Loucy (cell line): ENCODE results near the gene SLC10A3.

ENCODE experiments used
- H2AFZ ChIP-seq: fragments of 200-600 bp; sonication (generic); 2 replicates; pipeline ENCODE4 v1.6.0; 2016; ENCODE audit warnings: antibody characterized with exemption, mild to moderate bottlenecking, low read length, moderate library complexity
- H3F3A ChIP-seq: fragments of 200-600 bp; 2 replicates; pipeline ENCODE4 v1.6.0; 2016; ENCODE audit warnings: antibody characterized with exemption, low read depth, mild to moderate bottlenecking
- H3K27me3 ChIP-seq: fragments of 200-600 bp; sonication (generic); 2 replicates; pipeline ENCODE4 v1.6.1; 2014; ENCODE audit warnings: low read length, mild to moderate bottlenecking; ENCODE audit not compliant: insufficient read depth, poor library complexity, severe bottlenecking
- H3K36me3 ChIP-seq: fragments of 200-600 bp; sonication (generic); 2 replicates; pipeline ENCODE4 v1.6.1; 2016; ENCODE audit warnings: low read length; ENCODE audit not compliant: insufficient read depth
- H3K4me1 ChIP-seq: fragments of 200-600 bp; sonication (generic); 2 replicates; pipeline ENCODE4 v1.5.1; 2014; ENCODE audit warnings: low read length, mild to moderate bottlenecking; ENCODE audit not compliant: insufficient read depth, poor library complexity, severe bottlenecking
- H3K4me2 ChIP-seq: fragments of 200-600 bp; sonication (generic); 2 replicates; pipeline ENCODE4 v1.6.0; 2014; ENCODE audit warnings: antibody characterized with exemption, low read length, low read depth, mild to moderate bottlenecking; ENCODE audit not compliant: poor library complexity, severe bottlenecking
- H3K4me3 ChIP-seq: fragments of 200-600 bp; sonication (generic); 2 replicates; pipeline ENCODE4 v1.5.1; 2014; ENCODE audit warnings: low read length, mild to moderate bottlenecking, mixed read lengths; ENCODE audit not compliant: poor library complexity, severe bottlenecking
- H3K79me2 ChIP-seq: fragments of 200-600 bp; sonication (generic); 2 replicates; pipeline ENCODE4 v1.6.1; 2014; ENCODE audit warnings: low read length; ENCODE audit not compliant: insufficient read depth
- H3K9ac ChIP-seq: fragments of 200-600 bp; sonication (generic); 2 replicates; pipeline ENCODE4 v1.6.0; 2014; ENCODE audit warnings: mild to moderate bottlenecking, low read depth, low read length, moderate library complexity; ENCODE audit not compliant: poor library complexity, severe bottlenecking
- H3K9me2 ChIP-seq: fragments of 200-600 bp; sonication (generic); replicated peaks from 2 replicates; pipeline ENCODE4 v1.6.1; 2016; ENCODE audit warnings: low read depth, low read length, mixed read lengths
- H3K9me3 ChIP-seq: fragments of 200-600 bp; sonication (generic); 2 replicates; pipeline ENCODE4 v1.6.1; 2014; ENCODE audit warnings: mild to moderate bottlenecking, antibody characterized with exemption, low read length, low read depth; ENCODE audit not compliant: insufficient read depth
- H4K20me1 ChIP-seq: fragments of 200-600 bp; sonication (generic); 2 replicates; pipeline ENCODE4 v1.6.0; 2014; ENCODE audit warnings: antibody characterized with exemption, low read length, mild to moderate bottlenecking; ENCODE audit not compliant: insufficient read depth, poor library complexity, severe bottlenecking
- EZH2phosphoT487 ChIP-seq: fragments of 200-600 bp; IDR thresholded peaks from 2 replicates; pipeline ENCODE4 v1.6.1; 2018; ENCODE audit warnings: antibody characterized with exemption, mild to moderate bottlenecking, moderate library complexity, borderline replicate concordance
- TF ChIP-seq, protein P1 (sequence below): fragments of 200-600 bp; sonication (generic); conservative IDR thresholded peaks from 2 replicates; pipeline ENCODE4 v1.5.1; 2014; ENCODE audit warnings: mild to moderate bottlenecking, antibody characterized with exemption, low read length

SLC10A3 gene

DNA sequence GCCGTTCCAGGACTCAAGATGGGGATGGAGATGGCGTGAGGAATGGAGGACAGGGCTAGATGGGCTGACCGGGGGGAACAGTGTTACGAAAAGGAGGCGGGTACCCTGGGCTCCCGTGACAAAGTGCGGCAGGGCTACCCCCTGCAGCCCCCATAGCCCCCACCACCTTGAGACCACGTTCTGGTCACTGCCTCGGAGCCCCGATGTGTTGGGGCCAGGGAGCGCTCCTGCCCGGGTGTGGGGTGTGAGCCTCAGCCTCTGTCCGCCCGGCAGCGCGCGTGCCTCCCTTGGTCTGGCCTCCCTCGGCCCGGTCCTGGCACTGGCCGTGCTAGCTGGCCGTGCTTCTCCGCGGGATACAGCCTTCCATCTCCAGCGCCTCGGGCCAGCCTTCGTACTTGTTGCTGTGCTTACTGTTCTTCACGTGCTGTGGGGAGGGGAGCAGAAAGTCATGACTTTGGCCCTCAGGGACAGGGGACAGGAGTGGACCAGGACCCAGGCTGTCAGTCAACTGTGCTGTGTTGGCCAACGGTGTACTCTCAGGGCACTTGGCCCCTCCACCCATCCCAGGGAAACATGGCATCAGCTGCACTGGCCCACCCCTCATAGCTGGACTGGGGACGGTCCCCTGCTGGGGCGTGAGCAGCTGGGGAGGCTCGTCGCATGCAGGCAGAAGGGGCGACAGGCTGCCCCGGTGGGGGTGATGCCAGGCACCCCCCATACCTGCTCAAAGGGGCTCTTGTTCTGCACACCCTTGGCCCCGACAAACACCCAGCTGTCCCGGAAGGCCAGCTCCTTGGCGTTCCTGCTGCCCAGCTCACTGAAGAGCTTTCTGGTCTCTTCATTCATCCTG lies 16.3 kb upstream of the SLC10A3 start:
- TF ChIP-seq, protein P1, sequence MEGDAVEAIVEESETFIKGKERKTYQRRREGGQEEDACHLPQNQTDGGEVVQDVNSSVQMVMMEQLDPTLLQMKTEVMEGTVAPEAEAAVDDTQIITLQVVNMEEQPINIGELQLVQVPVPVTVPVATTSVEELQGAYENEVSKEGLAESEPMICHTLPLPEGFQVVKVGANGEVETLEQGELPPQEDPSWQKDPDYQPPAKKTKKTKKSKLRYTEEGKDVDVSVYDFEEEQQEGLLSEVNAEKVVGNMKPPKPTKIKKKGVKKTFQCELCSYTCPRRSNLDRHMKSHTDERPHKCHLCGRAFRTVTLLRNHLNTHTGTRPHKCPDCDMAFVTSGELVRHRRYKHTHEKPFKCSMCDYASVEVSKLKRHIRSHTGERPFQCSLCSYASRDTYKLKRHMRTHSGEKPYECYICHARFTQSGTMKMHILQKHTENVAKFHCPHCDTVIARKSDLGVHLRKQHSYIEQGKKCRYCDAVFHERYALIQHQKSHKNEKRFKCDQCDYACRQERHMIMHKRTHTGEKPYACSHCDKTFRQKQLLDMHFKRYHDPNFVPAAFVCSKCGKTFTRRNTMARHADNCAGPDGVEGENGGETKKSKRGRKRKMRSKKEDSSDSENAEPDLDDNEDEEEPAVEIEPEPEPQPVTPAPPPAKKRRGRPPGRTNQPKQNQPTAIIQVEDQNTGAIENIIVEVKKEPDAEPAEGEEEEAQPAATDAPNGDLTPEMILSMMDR, result no peak
- TF ChIP-seq EZH2phosphoT487, result no peak

DNA sequence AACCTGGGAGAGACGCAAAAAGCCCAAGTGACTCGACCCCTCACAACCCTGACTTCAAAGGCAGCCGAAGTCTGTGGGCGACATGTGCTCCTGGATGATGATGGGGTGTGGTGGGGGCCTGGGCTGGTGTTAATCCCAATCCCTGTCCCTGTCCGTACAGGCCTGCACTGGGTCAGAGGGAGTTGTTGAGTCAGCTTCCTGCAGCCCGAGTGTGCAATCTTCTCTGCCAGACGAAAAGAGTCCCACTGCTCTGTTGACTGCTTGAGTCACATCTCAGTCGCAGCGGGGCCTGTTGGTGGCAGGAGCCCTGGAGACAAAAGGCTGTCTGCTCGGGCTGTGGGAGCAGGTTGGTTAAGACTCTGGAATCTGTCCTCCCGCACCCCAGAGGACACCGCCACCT lies 15.3 kb upstream of the SLC10A3 start:
- Histone ChIP-seq H3K4me3 (no peak overlapping the region), H3K27me3 (no peaks in the 10 kb centered on the region), H3K4me1 (no peaks in the 10 kb centered on the region), H3F3A (no peaks in the 10 kb centered on the region), H3K9me3 (no peaks in the 10 kb centered on the region), H2AFZ (no peak overlapping the region), H4K20me1 (no peaks in the 10 kb centered on the region), H3K9ac (no peak overlapping the region), H3K4me2 (no peak overlapping the region), H3K9me2 (no peaks in the 10 kb centered on the region), H3K79me2 (no peaks in the 10 kb centered on the region), H3K36me3 (no peaks in the 10 kb centered on the region)
- TF ChIP-seq, protein P1, result no peak
- no peak for TF ChIP-seq EZH2phosphoT487

More for the DNA sequence above, 16.3 kb upstream of the SLC10A3 start:
- Histone ChIP-seq H3K4me2 (no peak overlapping the region), H3K9me2 (no peaks in the 10 kb centered on the region), H3K79me2 (no peaks in the 10 kb centered on the region), H2AFZ (no peak overlapping the region), H3K4me3 (no peak overlapping the region), H3K4me1 (peaks cover 9% of the 10 kb centered on the region), H3K9ac (no peak overlapping the region), H4K20me1 (no peaks in the 10 kb centered on the region), H3F3A (no peaks in the 10 kb centered on the region), H3K36me3 (no peaks in the 10 kb centered on the region), H3K9me3 (no peaks in the 10 kb centered on the region), H3K27me3 (no peaks in the 10 kb centered on the region)

DNA sequence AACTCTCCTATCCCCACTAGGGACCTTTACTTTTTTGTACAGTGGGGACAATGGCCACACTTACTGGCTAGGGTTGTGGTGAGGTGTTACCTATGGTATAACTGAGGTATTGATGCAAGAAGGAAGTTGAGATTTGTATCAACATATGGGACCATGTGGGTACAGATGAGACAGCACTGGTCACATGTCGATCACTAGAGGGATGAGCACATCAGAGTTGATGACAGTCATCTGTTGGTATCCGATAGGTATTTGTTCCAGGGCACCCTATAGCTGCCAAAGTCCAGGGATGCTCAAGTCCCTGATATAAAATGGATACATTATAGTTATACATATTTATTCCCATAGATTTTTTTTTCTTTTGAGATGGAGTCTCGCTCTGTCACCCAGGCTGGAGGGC lies 12.6 kb upstream of the SLC10A3 start:
- H3K4me3 ChIP-seq, result no peak overlapping the region

More for the DNA sequence above, 12.6 kb upstream of the SLC10A3 start:
- Histone ChIP-seq H3K9me2 (no peaks in the 10 kb centered on the region), H3K4me1 (no peaks in the 10 kb centered on the region), H2AFZ (no peak overlapping the region), H3K4me2 (no peak overlapping the region), H3F3A (no peaks in the 10 kb centered on the region), H3K9me3 (no peaks in the 10 kb centered on the region), H3K36me3 (no peaks in the 10 kb centered on the region), H3K9ac (no peak overlapping the region), H3K27me3 (no peaks in the 10 kb centered on the region), H4K20me1 (no peaks in the 10 kb centered on the region), H3K79me2 (no peaks in the 10 kb centered on the region)
- TF ChIP-seq, protein P1, result no peak
- TF ChIP-seq EZH2phosphoT487, result no peak
